GM21528 (cell line): ENCODE data around the gene CPLANE2.
"Not testable (repeated sequence)": the region's sequence is repeated elsewhere in the genome, so short reads cannot be mapped to it uniquely, and the experiment has no call there.

Source experiments
- ATAC-seq: cut with Tn5 transposase; IDR thresholded peaks from one replicate; pipeline ENCODE4 v1.9.1; 2021; ENCODE audit warnings: mild to moderate bottlenecking, moderate library complexity; ENCODE audit not compliant: unreplicated experiment, low FRiP score

CPLANE2 gene

GRCh38 chr1:16231331-16232315 is 5.4 kb downstream of the CPLANE2 start:
- no peak for ATAC-seq

- no peak for ATAC-seq
Measured at GRCh38 chr1:16230744-16231143, 6.2 kb downstream of the CPLANE2 start.

GRCh38 chr1:16229976-16230740 is 6.8 kb downstream of the CPLANE2 start:
- no peak for ATAC-seq

GRCh38 chr1:16226490-16227179 is 10.3 kb downstream of the CPLANE2 start:
- ATAC-seq = no peak

GRCh38 chr1:16226129-16226489 is 10.9 kb downstream of the CPLANE2 start:
- no peak for ATAC-seq

GRCh38 chr1:16224472-16224871 is 12.5 kb downstream of the CPLANE2 start:
- ATAC-seq = no peak

GRCh38 chr1:16222716-16223115 is 14.3 kb downstream of the CPLANE2 start:
- ATAC-seq = not testable (repeated sequence)

GRCh38 chr1:16221499-16221898 is 15.5 kb downstream of the CPLANE2 start:
- no peak for ATAC-seq

GRCh38 chr1:16219968-16220500 is 16.9 kb downstream of the CPLANE2 start:
- no peak for ATAC-seq

GRCh38 chr1:16218674-16219071 is 18.3 kb downstream of the CPLANE2 start:
- no peak for ATAC-seq

- ATAC-seq = no peak
Measured at GRCh38 chr1:16218014-16218673, 18.8 kb downstream of the CPLANE2 start.

- ATAC-seq = peak; percentile 85
Measured at GRCh38 chr1:16217061-16217785, 19.8 kb downstream of the CPLANE2 start.

GRCh38 chr1:16215882-16216753 is 20.9 kb downstream of the CPLANE2 start:
- no peak for ATAC-seq

- ATAC-seq = not testable (repeated sequence)
Measured at GRCh38 chr1:16215240-16215639, 21.7 kb downstream of the CPLANE2 start.

GRCh38 chr1:16213544-16213943 is 23.4 kb downstream of the CPLANE2 start:
- ATAC-seq = not testable (repeated sequence)

- ATAC-seq = no peak
Measured at GRCh38 chr1:16213013-16213412, 24.0 kb downstream of the CPLANE2 start.

- no peak for ATAC-seq
Measured at GRCh38 chr1:16212251-16212961, 24.6 kb downstream of the CPLANE2 start, which contains the start of gene ARHGEF19. Gene ARHGEF19, minus strand, starts transcription at chr1:16212652. Its CDS starts 3,598 bp downstream, at chr1:16209054.

- ATAC-seq = no peak
Measured at GRCh38 chr1:16211824-16212223, 25.2 kb downstream of the CPLANE2 start.
